ENCODE measurements around the gene VTI1B. TPM values are rescaled to one million over a fixed set of nuclear protein-coding genes. Genes with fewer than 3 reads are reported as not detected.

VTI1B gene, protein sequence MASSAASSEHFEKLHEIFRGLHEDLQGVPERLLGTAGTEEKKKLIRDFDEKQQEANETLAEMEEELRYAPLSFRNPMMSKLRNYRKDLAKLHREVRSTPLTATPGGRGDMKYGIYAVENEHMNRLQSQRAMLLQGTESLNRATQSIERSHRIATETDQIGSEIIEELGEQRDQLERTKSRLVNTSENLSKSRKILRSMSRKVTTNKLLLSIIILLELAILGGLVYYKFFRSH
- total RNA-seq: 41.1 and 78.1 TPM in 2 replicates

DNA sequence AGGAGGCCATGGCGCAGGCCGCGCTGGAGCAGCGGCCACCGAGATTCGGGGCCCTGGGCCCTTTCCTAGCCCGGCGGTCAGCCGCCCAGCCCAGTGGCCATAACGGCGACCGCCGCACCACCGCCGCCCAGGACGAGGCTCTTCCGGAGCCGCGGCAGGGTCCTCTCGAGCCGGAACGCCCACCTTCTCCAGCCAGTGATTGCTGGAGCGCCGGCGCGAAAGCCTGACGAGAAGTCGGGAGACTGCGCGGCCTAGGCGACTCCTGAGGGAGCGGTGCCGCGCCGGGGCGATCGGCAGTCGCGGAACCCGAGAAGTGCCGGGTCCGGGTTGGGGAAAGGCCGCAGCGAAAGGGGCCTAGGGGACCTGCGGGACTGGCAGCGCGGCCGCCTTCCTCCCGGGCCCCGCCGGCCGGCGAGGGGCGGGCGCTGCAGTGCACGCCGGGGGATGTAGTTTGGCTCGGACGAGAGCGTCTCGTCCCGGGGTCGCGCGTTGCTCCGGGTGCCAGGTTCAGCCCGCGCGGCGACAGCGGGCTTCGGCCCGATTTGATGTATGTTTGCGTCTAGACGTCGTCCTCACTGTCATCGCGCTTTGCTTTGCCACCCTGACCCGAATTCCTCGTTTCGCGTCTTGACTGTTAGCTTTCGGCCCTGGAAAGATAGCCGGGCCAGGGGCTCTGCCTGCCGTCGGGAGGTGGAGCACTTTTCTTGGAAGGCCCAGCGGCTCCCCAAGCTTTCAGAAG, at the start of gene VTI1B:
Gene VTI1B (minus strand): TSS at position 153 of the 739 bp plus-strand sequence. CDS start 143 bp downstream, at position 10.

DNA sequence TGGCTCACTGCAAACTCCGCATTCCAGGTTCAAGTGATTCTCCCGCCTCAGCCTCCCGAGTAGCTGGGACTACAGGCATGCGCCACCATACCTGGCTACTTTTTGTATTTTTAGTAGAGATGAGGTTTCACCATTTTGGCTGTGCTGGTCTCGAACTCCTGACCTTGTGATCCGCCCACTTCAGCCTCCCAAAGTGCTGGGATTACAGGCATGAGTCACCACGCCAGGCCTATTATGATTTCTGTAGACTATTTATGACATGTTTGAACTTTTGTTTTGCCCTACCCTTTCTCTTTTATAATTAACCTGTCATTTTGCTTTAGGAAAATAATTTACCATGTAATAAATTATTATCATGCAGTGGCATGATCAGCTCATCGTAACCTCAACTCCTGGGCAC, 27.1 kb upstream of the VTI1B start, which contains the start of gene RDH12:
Gene RDH12 (plus strand): TSS at position 395 of the 400 bp plus-strand sequence. CDS start 20,757 bp downstream, outside the sequence.

DNA sequence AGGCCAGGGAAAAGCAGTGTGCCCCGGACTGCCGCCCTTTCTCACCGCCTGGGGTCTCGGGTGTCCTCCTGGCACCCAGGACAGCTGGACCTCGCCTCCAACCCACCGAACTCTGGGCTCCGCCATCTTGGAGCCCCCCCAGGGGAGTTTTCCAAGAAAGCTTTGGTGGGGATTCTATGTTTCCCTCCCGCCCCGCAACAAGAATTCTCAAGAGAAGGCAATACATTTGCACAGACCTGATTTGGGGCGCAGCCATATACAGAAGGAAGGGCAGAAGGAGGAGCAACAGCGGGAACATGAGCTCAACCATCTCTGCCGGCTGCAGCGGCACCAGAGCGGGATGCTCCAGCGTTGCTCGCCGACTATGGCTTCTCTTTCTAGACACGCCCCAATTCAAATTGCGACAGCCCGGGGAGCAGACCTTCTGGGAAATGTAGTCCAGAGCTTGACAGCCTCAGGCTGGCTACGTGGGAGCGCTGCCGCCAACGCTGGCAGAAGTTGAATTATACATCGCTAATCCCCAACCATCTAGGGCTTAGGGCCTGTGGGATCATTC, 21.0 kb upstream of the VTI1B start, which contains the start of gene RDH11:
Gene RDH11 (minus strand): TSS at position 371 of the 556 bp plus-strand sequence. CDS start 61 bp downstream, at position 310.

DNA sequence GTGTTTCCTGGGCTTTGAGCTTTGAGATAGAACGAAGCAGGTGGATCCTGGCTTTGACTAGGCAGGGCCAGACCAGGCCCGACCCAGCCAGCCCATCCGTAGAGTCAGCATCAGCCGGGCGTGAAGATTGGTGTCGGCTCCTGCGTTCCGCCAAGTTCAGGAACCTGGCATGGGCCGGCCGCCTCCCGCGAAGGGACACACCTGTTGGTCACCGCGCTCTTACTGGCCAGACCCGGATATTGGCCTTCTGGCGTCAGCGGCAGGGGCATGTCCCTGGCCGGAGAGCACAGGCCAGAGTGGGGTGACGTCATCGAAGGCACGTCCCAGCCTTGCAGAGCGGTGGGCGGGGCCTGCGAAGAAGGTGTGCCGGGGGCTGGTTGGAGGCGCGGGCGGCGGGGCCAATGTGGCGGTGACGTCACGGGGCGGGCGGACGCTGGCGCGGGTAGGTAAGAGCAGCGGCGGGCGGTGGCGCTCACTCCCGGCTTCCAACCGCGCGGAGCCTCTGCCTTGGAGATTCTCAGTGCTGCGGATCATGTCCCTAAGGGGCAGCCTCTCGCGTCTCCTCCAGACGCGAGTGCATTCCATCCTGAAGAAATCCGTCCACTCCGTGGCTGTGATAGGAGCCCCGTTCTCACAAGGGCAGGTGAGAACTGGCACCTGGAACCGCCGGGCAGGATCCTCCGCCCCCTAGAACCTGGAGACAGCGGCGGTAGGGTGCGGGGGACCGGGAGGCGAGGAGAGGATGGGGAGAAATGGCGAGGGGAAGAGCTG, 54.8 kb downstream of the VTI1B start, which contains the start of gene ARG2:
Gene ARG2 (plus strand): TSS at position 475 of the 771 bp plus-strand sequence. CDS start 58 bp downstream, at position 533.

DNA sequence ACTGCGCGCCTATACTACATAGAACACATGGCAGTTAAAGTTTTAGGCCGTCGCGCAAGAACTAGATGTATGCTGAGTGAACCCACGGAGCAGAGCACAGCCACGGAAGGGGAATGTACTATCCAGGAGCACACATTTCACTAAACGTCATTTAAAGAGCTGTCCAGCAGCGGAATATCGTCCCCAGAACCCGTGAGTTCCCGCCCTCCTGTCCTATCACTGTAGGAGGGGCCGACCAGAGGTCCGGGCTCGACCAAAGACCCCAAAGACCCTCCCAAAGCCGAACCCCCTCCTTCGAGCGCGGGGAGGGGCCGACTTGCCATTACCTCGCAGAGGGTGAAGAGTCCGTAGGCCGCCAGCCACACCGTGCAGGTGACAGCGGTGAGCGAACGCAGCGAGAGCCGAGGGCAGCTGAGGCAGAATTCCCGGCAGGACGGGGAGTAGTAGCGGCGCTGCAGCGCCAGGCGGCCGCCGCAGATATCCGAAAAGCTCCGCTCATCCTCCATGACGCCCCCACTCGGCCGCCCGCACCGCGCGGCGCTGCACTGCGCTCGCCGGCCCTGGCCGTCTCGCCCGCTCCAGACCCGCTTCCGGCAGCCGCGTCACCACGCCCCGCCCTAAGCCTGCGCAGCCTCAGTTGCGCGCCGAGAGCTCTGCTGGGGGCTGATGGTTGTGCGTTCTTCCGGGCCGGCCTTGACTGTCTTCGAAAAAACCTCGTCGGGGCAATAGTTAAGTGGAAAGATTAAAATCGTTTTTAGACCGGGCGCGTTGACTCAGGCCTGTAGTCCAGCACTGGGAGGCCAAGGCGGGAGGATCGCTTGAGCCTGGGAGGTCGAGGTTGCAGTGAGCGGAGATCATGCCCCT, 74.5 kb downstream of the VTI1B start, which contains the start of gene PIGH:
Gene PIGH (minus strand): TSS at position 571 of the 864 bp plus-strand sequence. CDS start 65 bp downstream, at position 506.

Other genes with a start within 250 kb of the VTI1B start
- gene TMEM229B, start 185.9 kb downstream of the VTI1B start, total RNA-seq: not detected in 2 replicates
- 0.26 and 1.8 TPM in 2 replicates for gene PLEKHH1, start 141.3 kb downstream of the VTI1B start, total RNA-seq
- gene PIGH, start 74.4 kb downstream of the VTI1B start, total RNA-seq: 10.3 and 12.1 TPM in 2 replicates
- 0.16 and 2.7 TPM in 2 replicates for gene ARG2, start 54.7 kb downstream of the VTI1B start, total RNA-seq
- gene RDH11, start 21.1 kb upstream of the VTI1B start, total RNA-seq: 56.5 and 114 TPM in 2 replicates
- not detected in 2 replicates for gene RDH12, start 27.3 kb upstream of the VTI1B start, total RNA-seq
- 8.1 and 9.5 TPM in 2 replicates for gene ZFYVE26, start 142.0 kb upstream of the VTI1B start, total RNA-seq
- 10.0 and 11.9 TPM in 2 replicates for gene RAD51B, start 145.1 kb upstream of the VTI1B start, total RNA-seq

Data from epithelial cell of alveolus of lung (primary cell).